ENCODE data around the gene ZNF511. TPM values are rescaled to one million over a fixed set of nuclear protein-coding genes. Genes with fewer than 3 reads are reported as not detected.
A peak's percentile ranks its signal among the peaks of the same experiment; 100 is the strongest.

Gene ZNF511
- total and polyA plus RNA-seq, 2 experiments from 2014 or later: 53.7 to 150 TPM

- TF ChIP-seq, protein P1, sequence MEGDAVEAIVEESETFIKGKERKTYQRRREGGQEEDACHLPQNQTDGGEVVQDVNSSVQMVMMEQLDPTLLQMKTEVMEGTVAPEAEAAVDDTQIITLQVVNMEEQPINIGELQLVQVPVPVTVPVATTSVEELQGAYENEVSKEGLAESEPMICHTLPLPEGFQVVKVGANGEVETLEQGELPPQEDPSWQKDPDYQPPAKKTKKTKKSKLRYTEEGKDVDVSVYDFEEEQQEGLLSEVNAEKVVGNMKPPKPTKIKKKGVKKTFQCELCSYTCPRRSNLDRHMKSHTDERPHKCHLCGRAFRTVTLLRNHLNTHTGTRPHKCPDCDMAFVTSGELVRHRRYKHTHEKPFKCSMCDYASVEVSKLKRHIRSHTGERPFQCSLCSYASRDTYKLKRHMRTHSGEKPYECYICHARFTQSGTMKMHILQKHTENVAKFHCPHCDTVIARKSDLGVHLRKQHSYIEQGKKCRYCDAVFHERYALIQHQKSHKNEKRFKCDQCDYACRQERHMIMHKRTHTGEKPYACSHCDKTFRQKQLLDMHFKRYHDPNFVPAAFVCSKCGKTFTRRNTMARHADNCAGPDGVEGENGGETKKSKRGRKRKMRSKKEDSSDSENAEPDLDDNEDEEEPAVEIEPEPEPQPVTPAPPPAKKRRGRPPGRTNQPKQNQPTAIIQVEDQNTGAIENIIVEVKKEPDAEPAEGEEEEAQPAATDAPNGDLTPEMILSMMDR (IDR thresholded peaks at IDR 0.05; ENCODE audit: low read depth, low read length): peak; percentile 95
- Histone ChIP-seq H3K9me3 (ENCODE audit: low read depth) (no peaks in the 10 kb centered on the region), H3K4me3 (no peak overlapping the region), H3K36me3 (no peaks in the 10 kb centered on the region), H3K4me1 (ENCODE audit: low read depth) (peaks cover 2% of the 10 kb centered on the region), H3K27me3 (peaks cover 81% of the 10 kb centered on the region), H3K27ac (no peak overlapping the region)
- peak; percentile 89 to 94 for DNase-seq (ENCODE audit: low read depth in 1 of 2, low spot score in 1 of 2)
Observed at GRCh38 chr10:133329491-133330202, 20.9 kb downstream of the ZNF511 start.

- TF ChIP-seq, protein P1 (IDR thresholded peaks at IDR 0.05; ENCODE audit: low read depth, low read length): no peak
- Histone ChIP-seq H3K27me3 (peaks cover 82% of the 10 kb centered on the region), H3K4me1 (ENCODE audit: low read depth) (peaks cover 3% of the 10 kb centered on the region), H3K4me3 (no peak overlapping the region), H3K27ac (no peak overlapping the region), H3K9me3 (ENCODE audit: low read depth) (no peaks in the 10 kb centered on the region), H3K36me3 (no peaks in the 10 kb centered on the region)
- DNase-seq (ENCODE audit: low read depth in 1 of 2, low spot score in 1 of 2): no peak
Observed at GRCh38 chr10:133332936-133333699, 24.4 kb downstream of the ZNF511 start.

GRCh38 chr10:133334503-133335245 lies 26.0 kb downstream of the ZNF511 start:
- H3K27ac ChIP-seq: no peak overlapping the region
- TF ChIP-seq, protein P1 (IDR thresholded peaks at IDR 0.05; ENCODE audit: low read depth, low read length): no peak
- DNase-seq (ENCODE audit: low read depth in 1 of 2, low spot score in 1 of 2): peak in 1 of 2 donors; percentile 41
- peaks cover 3% of the 10 kb centered on the region for H3K4me1 ChIP-seq (ENCODE audit: low read depth)
- peak overlapping the region; percentile 13 for H3K4me3 ChIP-seq
- peaks cover 68% of the 10 kb centered on the region for H3K27me3 ChIP-seq
- no peaks in the 10 kb centered on the region for H3K36me3 ChIP-seq
- H3K9me3 ChIP-seq (ENCODE audit: low read depth): no peaks in the 10 kb centered on the region

- DNase-seq (ENCODE audit: low read depth in 1 of 2, low spot score in 1 of 2): peak in 1 of 2 donors; percentile 79
- Histone ChIP-seq H3K27ac (no peak overlapping the region), H3K36me3 (no peaks in the 10 kb centered on the region), H3K27me3 (peaks cover 68% of the 10 kb centered on the region), H3K4me1 (ENCODE audit: low read depth) (peaks cover 3% of the 10 kb centered on the region), H3K9me3 (ENCODE audit: low read depth) (no peaks in the 10 kb centered on the region), H3K4me3 (peak overlapping the region; percentile 13)
- TF ChIP-seq, protein P1 (IDR thresholded peaks at IDR 0.05; ENCODE audit: low read depth, low read length): no peak
Observed at GRCh38 chr10:133335246-133336117, 26.8 kb downstream of the ZNF511 start.

Measured in cardiac muscle cell (in vitro differentiated cells and primary cell).